Measurements from ENCODE around the gene NT5C2. TPM values are rescaled to one million over a fixed set of nuclear protein-coding genes. Genes with fewer than 3 reads are reported as not detected.

The NT5C2 gene
- total RNA-seq, 2 donors from 2014 or later, result 49.1 to 58.0 TPM

GRCh38 chr10:103040418-103040817 is 152.7 kb downstream of the NT5C2 start:
- DNase-seq (no peak), ATAC-seq (no peak)
- no peak overlapping the region for H3K4me3 Mint-ChIP-seq
- peaks cover 2% of the 10 kb centered on the region for H3K36me3 Mint-ChIP-seq (ENCODE audit: low read depth)
- H3K27me3 Mint-ChIP-seq, result no peaks in the 10 kb centered on the region
- H3K27ac Mint-ChIP-seq, result peak overlapping the region; percentile 72
- peaks cover 16% of the 10 kb centered on the region for H3K4me1 Mint-ChIP-seq
- H3K9me3 ChIP-seq (ENCODE audit: control insufficient read depth, low read length, poor library complexity, severe bottlenecking), result no peaks in the 10 kb centered on the region

- H3K4me1 Mint-ChIP-seq, result peaks cover 16% of the 10 kb centered on the region
- H3K27me3 Mint-ChIP-seq, result no peaks in the 10 kb centered on the region
- DNase-seq, result no peak
- no peak overlapping the region for H3K4me3 Mint-ChIP-seq
- no peak overlapping the region for H3K27ac Mint-ChIP-seq
- no peaks in the 10 kb centered on the region for H3K9me3 ChIP-seq (ENCODE audit: control insufficient read depth, low read length, poor library complexity, severe bottlenecking)
- no peak for ATAC-seq
- peaks cover 2% of the 10 kb centered on the region for H3K36me3 Mint-ChIP-seq (ENCODE audit: low read depth)
These were observed 154.5 kb downstream of the NT5C2 start for GRCh38 chr10:103038570-103038969.

Other genes starting within 250 kb of the NT5C2 start
- gene RPEL1, start 52.6 kb upstream of the NT5C2 start, total RNA-seq, result not detected
- not detected for gene INA, start 83.9 kb upstream of the NT5C2 start, total RNA-seq
- gene PCGF6, start 157.9 kb upstream of the NT5C2 start, total RNA-seq, result 1 to 10 TPM; 4.6 to 4.7 TPM
- 1 to 10 TPM; 5.7 to 7.4 TPM for gene TAF5, start 174.7 kb upstream of the NT5C2 start, total RNA-seq
- 100 to 1,000 TPM; 135 to 136 TPM for gene ATP5MK, start 203.2 kb upstream of the NT5C2 start, total RNA-seq
- gene PDCD11, start 203.4 kb upstream of the NT5C2 start, total RNA-seq, result 10 to 100 TPM; 18.7 to 29.7 TPM